ENCODE data around the gene ADGRV1. TPM values are rescaled to one million over a fixed set of nuclear protein-coding genes. Genes with fewer than 3 reads are reported as not detected.

Gene ADGRV1
- total and polyA plus RNA-seq, 9 of the 15 experiments (the other 6 are each of a cell fraction or from before 2014, with no cell fraction given), result 21.7 to 156 (median 58.2) TPM

- CTCF ChIA-PET (ENCODE audit: low intra/inter-chr PET ratio), result no interaction called here
- ATAC-seq (no peak), DNase-seq (ENCODE audit: extremely low read depth in 1 of 4, low spot score in 3 of 4) (no peak), FAIRE-seq (no peak)
- H3K4me1 ChIP-seq (replicated peaks in 1 of 2; ENCODE audit: control insufficient read depth in 2 of 2, insufficient read depth in 2 of 2, low read length in 2 of 2), result no peaks in the 10 kb centered on the region; a peak in 1 of 5 replicates
- intact Hi-C loops (cut with micrococcal nuclease), result no loop called here
- in situ Hi-C loops (cut with MboI), result no loop called here
- H3K27ac ChIP-seq (ENCODE audit: extremely low read depth, low read depth, low read length), result no peak overlapping the region
- H3K27me3 ChIP-seq (ENCODE audit: control insufficient read depth in 2 of 2, insufficient read depth in 2 of 2, low read length in 2 of 2), result no peaks in the 10 kb centered on the region
- no TSS peak for BruUV-seq (replicated peaks)
- POLR2A ChIA-PET, result interaction anchor here (0.8 to 1.3 kb wide), 2 partner anchors 10 to 20 kb away, joined by 4 read pairs; no protein-coding TSS in a partner anchor
- H3K9ac ChIP-seq (ENCODE audit: insufficient read depth in 1 of 2, low read depth in 2 of 2, low read length in 2 of 2), result no peak overlapping the region
- no peaks in the 10 kb centered on the region for H3K79me2 ChIP-seq (ENCODE audit: control insufficient read depth, insufficient read depth, low read length)
- H3K36me3 ChIP-seq (ENCODE audit: control insufficient read depth, insufficient read depth, low read length), result no peaks in the 10 kb centered on the region
- H3K9me1 ChIP-seq (ENCODE audit: control insufficient read depth, insufficient read depth, low read length), result no peaks in the 10 kb centered on the region
- no peak overlapping the region for H3K4me2 ChIP-seq (ENCODE audit: insufficient read depth, low read length)
- H3K9me3 ChIP-seq (replicated peaks; ENCODE audit: control insufficient read depth, insufficient read depth, low read depth, low read length), result no peaks in the 10 kb centered on the region
- no peaks in the 10 kb centered on the region for H4K20me1 ChIP-seq (replicated peaks; ENCODE audit: control insufficient read depth, insufficient read depth, low read length)
- no peak for TF ChIP-seq CCNT2 (IDR thresholded peaks at IDR 0.05; ENCODE audit: borderline replicate concordance, extremely low read depth, insufficient read length, low read depth, low read length)
- TF ChIP-seq SAFB2 (IDR thresholded peaks at IDR 0.05; ENCODE audit: borderline replicate concordance, low read depth, low read length, severe bottlenecking), result no peak
- no peak for TF ChIP-seq ZC3H8 (IDR thresholded peaks at IDR 0.05)
- H3K4me3 ChIP-seq, result no peak overlapping the region
- no peak overlapping the region for H2AFZ ChIP-seq (ENCODE audit: low read depth, low read length)
- WGBS (ENCODE audit: insufficient coverage, low coverage, missing lambda C conversion rate), result 70% methylated on average over 3 of the region's 4 CpGs
Measured at GRCh38 chr5:91058575-91058974, 500.0 kb downstream of the ADGRV1 start.

- no peak for ATAC-seq
- Histone ChIP-seq H3K79me2 (ENCODE audit: control insufficient read depth, insufficient read depth, low read length) (no peaks in the 10 kb centered on the region), H3K9me3 (replicated peaks; ENCODE audit: control insufficient read depth, insufficient read depth, low read depth, low read length) (no peaks in the 10 kb centered on the region), H3K27ac (ENCODE audit: extremely low read depth, low read depth, low read length) (no peak overlapping the region), H3K9ac (ENCODE audit: insufficient read depth in 1 of 2, low read depth in 2 of 2, low read length in 2 of 2) (no peak overlapping the region), H2AFZ (ENCODE audit: low read depth, low read length) (no peak overlapping the region), H3K27me3 (ENCODE audit: control insufficient read depth in 2 of 2, insufficient read depth in 2 of 2, low read length in 2 of 2) (no peaks in the 10 kb centered on the region), H3K4me3 (no peak overlapping the region), H3K4me1 (replicated peaks in 1 of 2; ENCODE audit: control insufficient read depth in 2 of 2, insufficient read depth in 2 of 2, low read length in 2 of 2) (no peaks in the 10 kb centered on the region), H3K36me3 (ENCODE audit: control insufficient read depth, insufficient read depth, low read length) (no peaks in the 10 kb centered on the region), H4K20me1 (replicated peaks; ENCODE audit: control insufficient read depth, insufficient read depth, low read length) (no peaks in the 10 kb centered on the region), H3K9me1 (ENCODE audit: control insufficient read depth, insufficient read depth, low read length) (no peaks in the 10 kb centered on the region), H3K4me2 (ENCODE audit: insufficient read depth, low read length) (no peak overlapping the region)
- FAIRE-seq, result no peak
- CTCF ChIA-PET (ENCODE audit: low intra/inter-chr PET ratio), result no interaction called here
- POLR2A ChIA-PET, result interaction anchor here (0.6 to 1.3 kb wide), 2 partner anchors 19 to 39 kb away, joined by 3 to 4 read pairs; no protein-coding TSS in a partner anchor
- TF ChIP-seq SIX5 (IDR thresholded peaks at IDR 0.05; ENCODE audit: borderline replicate concordance in 1 of 2, insufficient read depth in 1 of 2, low read depth in 1 of 2, low read length in 2 of 2), result no peak
- TF ChIP-seq ZBTB26 (CRISPR knock-in tag; IDR thresholded peaks at IDR 0.05), result no peak
- TF ChIP-seq IRF1 (CRISPR knock-in tag; IDR thresholded peaks at IDR 0.05; ENCODE audit: borderline replicate concordance), result no peak
- intact Hi-C loops (cut with micrococcal nuclease) (no loop called here), in situ Hi-C loops (cut with MboI) (no loop called here)
- no peak for DNase-seq (ENCODE audit: extremely low read depth in 1 of 4, low spot score in 3 of 4)
- WGBS (ENCODE audit: insufficient coverage, low coverage, missing lambda C conversion rate), result 21% methylated on average over 1 of the region's 1 CpG
- BruUV-seq (replicated peaks), result no TSS peak
Measured at GRCh38 chr5:91059409-91059808, 500.8 kb downstream of the ADGRV1 start.

Measured in K562 (cell line).